NCI-H226 (cell line): ENCODE data around the gene OR4D1.

Source experiments
- DNase-seq: peaks from one replicate; pipeline ENCODE4 v3.0.0-alpha.2; 2015

Gene OR4D1

DNA sequence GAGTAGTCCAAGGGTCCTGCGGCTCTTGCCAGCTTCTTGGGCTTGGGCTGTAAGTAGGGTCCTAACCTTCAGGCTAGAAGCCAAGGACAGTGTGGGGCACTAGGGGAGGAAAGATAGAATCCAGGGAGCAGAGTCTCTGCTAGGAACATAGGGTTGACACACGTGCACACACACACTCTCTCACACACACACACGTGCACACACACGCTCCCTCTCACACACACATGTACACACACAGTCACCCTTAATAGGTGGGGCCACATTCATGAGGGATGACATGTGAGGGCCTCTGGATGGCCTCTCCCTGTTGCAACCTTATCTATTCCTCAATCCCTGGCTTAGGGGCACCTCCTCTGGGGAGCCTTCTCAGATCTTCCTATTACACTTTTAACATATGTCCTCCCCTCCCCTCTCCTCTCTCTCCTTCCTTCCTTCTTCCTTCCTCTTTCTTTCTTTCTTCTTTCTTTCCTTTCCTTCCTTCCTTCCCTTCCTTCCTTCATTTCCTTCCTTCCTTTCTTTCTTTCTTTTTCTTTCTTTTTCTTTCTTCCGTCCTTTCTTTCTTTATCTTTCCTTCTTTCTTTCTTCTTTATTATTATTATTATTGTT is 47.4 kb downstream of the OR4D1 start:
- DNase-seq: no peak

DNA sequence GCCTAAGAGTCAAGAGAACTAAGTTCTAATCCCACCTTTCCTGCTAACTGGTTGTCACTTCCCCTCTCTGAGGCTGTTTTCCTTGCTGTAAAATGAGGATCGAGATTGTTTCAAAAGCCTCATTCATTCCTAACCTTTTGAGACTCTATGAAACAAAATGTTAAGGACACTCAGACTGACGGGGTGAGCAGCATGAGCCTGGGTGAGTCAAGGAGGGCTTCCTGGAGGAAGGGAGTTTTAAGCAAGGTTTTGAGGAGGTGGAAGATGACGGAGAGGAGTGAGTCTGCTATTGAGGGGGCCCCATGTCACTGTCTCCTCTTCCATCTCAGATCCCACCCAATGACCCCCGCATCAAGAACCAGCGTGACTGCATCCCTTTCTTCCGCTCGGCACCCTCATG is 48.4 kb downstream of the OR4D1 start:
- no peak for DNase-seq

DNA sequence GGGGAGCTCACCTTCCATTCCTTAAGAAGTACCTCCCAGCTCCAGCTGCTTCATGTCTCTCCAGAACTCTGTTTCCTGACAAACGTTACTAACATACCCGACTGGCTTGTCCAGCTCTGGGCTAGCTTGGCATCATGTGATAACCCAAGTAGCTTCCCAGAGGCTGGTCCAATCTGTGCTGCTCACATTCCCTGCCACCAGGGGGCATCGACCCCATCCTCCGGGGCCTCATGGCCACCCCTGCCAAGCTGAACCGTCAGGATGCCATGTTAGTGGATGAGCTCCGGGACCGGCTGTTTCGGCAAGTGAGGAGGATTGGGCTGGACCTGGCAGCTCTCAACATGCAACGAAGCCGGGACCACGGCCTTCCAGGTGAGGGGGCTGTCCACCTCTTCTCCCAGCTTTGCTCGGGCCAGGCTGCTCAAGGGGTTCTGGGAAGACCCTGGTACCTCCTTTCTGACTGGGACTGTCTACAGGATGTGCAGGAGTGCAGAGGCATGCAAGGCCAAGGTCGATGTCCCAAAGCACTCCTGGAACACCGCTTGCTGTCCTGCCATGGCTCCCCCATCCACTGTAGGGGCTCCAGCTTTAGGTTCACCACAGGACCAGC is 51.9 kb downstream of the OR4D1 start:
- DNase-seq: no peak

DNA sequence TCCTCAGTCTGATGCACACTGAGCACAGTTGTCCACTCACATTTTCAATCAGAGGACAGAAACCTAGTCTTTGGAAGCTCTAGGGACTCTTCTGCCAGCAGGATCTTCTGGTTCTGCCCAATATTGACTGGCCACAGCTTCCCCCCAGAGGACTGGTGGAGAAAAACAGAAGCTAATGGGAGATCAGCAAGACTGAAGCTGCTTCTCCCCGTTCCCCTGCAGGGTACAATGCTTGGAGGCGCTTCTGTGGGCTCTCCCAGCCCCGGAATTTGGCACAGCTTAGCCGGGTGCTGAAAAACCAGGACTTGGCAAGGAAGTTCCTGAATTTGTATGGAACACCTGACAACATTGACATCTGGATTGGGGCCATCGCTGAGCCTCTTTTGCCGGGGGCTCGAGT is 54.7 kb downstream of the OR4D1 start:
- no peak for DNase-seq

DNA sequence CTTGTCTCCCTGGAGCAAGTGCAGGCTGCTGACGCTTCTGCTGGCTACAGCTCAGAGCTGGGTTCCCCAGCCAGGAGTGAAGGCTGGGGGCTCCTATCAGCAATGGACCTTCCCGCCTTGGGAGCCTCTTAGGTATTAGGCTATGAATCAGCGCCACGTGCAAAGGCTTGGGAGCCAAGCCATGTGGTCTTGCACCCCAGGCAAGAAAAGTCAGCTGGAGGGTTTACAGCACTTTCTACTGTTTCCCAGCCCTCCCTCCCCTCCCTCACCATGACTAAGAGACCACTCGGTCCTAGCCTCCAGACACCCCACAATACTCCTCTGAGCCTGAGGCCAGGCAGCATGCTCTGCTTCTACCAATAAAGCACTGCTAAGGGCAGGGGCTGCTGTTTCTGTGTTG is 56.6 kb downstream of the OR4D1 start:
- DNase-seq: no peak

DNA sequence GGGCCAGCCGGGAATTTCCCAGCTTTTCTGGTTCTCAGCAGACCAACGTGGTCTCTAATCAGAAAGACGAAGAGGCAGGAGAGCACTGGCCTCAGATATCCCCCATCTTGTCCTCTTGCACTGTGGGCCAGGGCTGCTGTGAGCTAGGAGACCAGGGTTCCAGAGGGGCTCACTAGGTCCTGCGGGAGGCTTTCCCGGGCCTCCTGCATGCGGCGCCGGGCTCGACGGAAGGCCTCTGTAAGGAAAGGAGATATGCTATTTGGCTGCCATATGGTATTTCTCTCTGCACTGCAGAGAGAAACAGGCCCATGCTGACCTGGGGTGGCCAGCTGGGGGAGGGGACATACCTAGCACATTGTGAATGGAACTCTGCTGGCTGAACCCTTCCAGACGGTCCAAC is 57.8 kb downstream of the OR4D1 start:
- no peak for DNase-seq

DNA sequence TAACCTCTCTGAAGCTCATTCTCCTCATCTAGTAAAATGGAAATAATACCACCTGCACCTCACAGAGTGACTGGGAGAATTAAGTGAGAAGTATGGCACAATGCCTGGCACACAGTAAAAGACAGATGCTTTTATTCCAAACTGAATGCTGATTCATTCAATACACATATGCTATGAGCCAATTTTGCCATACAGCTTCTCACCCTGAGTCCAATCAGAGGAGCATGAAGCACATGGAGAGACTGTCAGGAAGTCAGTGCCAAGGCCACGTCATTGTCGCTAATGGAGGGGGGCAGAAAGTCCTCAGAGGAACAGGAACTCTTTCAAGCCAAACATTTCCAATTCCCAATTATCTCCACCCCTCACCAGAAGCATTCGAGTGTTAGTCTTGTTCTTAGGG is 59.3 kb downstream of the OR4D1 start:
- no peak for DNase-seq

DNA sequence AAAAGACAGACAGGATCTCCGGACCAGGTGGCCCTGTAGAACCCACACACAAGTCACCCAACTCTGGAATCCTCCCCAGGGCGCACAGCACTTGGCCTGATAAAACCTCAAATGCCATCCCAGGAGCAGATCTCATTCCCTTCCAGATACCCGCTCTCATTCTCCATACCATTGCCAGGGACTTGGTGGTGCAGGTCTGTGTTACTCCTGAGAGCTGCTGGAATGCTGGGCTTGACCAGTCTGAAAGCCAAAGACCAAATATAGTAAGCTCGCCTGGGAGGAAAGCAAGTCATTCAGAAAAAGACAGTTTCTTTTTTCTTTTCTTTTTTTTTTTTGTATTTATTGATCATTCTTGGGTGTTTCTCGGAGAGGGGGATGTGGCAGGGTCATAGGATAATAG is 60.2 kb downstream of the OR4D1 start:
- no peak for DNase-seq
